ENCODE data around the gene MRS2. TPM values are rescaled to one million over a fixed set of nuclear protein-coding genes. Genes with fewer than 3 reads are reported as not detected.
"Not testable (repeated sequence)": the region's sequence is repeated elsewhere in the genome, so short reads cannot be mapped to it uniquely, and the experiment has no call there.

The MRS2 gene
- total RNA-seq, 2 experiments from 2014 or later, result 28.1 to 29.2 TPM

GRCh38 chr6:24401458-24401857, 1.3 kb upstream of the MRS2 start:
- Mint-ChIP-seq H3K9me3 (no peaks in the 10 kb centered on the region), H3K4me3 (no peak overlapping the region), H3K27ac (no peak overlapping the region), H3K27me3 (peaks cover 40% of the 10 kb centered on the region), H3K4me1 (peaks cover 18% of the 10 kb centered on the region), H3K36me3 (peaks cover 4% of the 10 kb centered on the region)
- no peak for DNase-seq

- Mint-ChIP-seq H3K4me1 (peaks cover 20% of the 10 kb centered on the region), H3K36me3 (peaks cover 4% of the 10 kb centered on the region), H3K27ac (peak overlapping the region; percentile 62), H3K27me3 (peaks cover 23% of the 10 kb centered on the region), H3K9me3 (no peaks in the 10 kb centered on the region), H3K4me3 (peak overlapping the region; percentile 89)
- DNase-seq, result no peak
These were observed 727 bp downstream of the MRS2 start for GRCh38 chr6:24403501-24403824.

DNA sequence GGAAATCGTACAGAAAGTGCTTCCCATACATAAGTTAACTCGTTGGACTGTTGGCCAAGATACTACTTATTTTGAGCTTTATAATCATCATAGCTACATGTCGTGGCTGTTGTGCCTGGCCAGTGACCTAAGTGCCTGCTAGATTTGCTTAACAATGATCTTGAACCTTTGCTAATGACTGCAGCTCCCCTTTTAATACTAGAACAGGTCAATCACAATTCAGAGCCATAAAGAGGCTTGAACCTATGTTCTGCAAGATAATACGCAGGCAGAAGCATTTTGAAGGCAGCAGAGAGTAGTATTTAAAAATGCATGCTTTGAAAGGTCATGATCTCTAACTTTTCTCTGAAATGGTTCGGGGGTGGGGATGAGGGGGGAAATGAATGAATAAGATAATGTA, 2.5 kb downstream of the MRS2 start:
- peaks cover 28% of the 10 kb centered on the region for H3K4me1 Mint-ChIP-seq
- no peak overlapping the region for H3K27ac Mint-ChIP-seq
- H3K9me3 Mint-ChIP-seq, result no peaks in the 10 kb centered on the region
- no peak for DNase-seq
- H3K36me3 Mint-ChIP-seq, result peaks cover 9% of the 10 kb centered on the region
- H3K27me3 Mint-ChIP-seq, result peaks cover 7% of the 10 kb centered on the region
- H3K4me3 Mint-ChIP-seq, result no peak overlapping the region

- Mint-ChIP-seq H3K4me3 (no peak overlapping the region), H3K9me3 (no peaks in the 10 kb centered on the region), H3K27me3 (no peaks in the 10 kb centered on the region), H3K36me3 (peaks cover 21% of the 10 kb centered on the region), H3K27ac (no peak overlapping the region), H3K4me1 (peaks cover 27% of the 10 kb centered on the region)
- DNase-seq, result no peak
These were observed 6.1 kb downstream of the MRS2 start for GRCh38 chr6:24408719-24409410.

DNA sequence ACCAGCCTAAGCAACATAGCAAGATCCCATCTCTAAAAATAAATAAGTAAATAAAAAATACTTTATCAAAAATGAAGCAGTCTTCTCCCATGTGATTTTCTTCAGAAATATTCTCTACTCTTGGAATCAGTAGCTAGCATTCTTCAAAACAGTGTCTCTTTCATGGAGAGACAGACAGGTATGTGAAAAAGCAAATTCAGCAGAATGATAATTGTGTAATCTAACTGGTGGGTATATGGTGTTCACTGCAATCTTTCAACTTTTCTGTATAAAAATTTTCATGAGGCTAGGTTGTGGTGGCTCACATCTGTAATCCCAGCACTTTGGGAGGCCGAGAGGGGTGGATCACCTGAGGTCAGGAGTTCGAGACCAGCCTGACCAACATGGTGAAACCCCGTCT, 7.9 kb downstream of the MRS2 start:
- no peak for DNase-seq
- Mint-ChIP-seq H3K4me1 (peaks cover 13% of the 10 kb centered on the region), H3K27me3 (no peaks in the 10 kb centered on the region), H3K4me3 (no peak overlapping the region), H3K9me3 (no peaks in the 10 kb centered on the region), H3K27ac (no peak overlapping the region), H3K36me3 (peaks cover 20% of the 10 kb centered on the region)

- no peak for DNase-seq
- Mint-ChIP-seq H3K27me3 (no peaks in the 10 kb centered on the region), H3K9me3 (no peaks in the 10 kb centered on the region), H3K4me3 (no peak overlapping the region), H3K4me1 (peaks cover 11% of the 10 kb centered on the region), H3K36me3 (peaks cover 20% of the 10 kb centered on the region), H3K27ac (peak overlapping the region; percentile 13)
These were observed 9.6 kb downstream of the MRS2 start for GRCh38 chr6:24412294-24412693.

- H3K27ac Mint-ChIP-seq, H3K4me3 Mint-ChIP-seq, DNase-seq, H3K4me1 Mint-ChIP-seq, H3K27me3 Mint-ChIP-seq, H3K9me3 Mint-ChIP-seq: not testable (repeated sequence)
- H3K36me3 Mint-ChIP-seq, result peaks cover 19% of the 10 kb centered on the region
These were observed 11.8 kb downstream of the MRS2 start for GRCh38 chr6:24414531-24414930.

- DNase-seq, result no peak
- Mint-ChIP-seq H3K36me3 (peaks cover 14% of the 10 kb centered on the region), H3K4me1 (peaks cover 3% of the 10 kb centered on the region), H3K9me3 (no peaks in the 10 kb centered on the region), H3K27ac (no peak overlapping the region), H3K4me3 (no peak overlapping the region), H3K27me3 (no peaks in the 10 kb centered on the region)
These were observed 13.0 kb downstream of the MRS2 start for GRCh38 chr6:24415753-24416152.

GRCh38 chr6:24419526-24419925, 16.8 kb downstream of the MRS2 start:
- Mint-ChIP-seq H3K36me3 (peaks cover 5% of the 10 kb centered on the region), H3K27me3 (no peaks in the 10 kb centered on the region), H3K9me3 (no peaks in the 10 kb centered on the region), H3K4me1 (no peaks in the 10 kb centered on the region), H3K27ac (no peak overlapping the region), H3K4me3 (no peak overlapping the region)
- no peak for DNase-seq

DNA sequence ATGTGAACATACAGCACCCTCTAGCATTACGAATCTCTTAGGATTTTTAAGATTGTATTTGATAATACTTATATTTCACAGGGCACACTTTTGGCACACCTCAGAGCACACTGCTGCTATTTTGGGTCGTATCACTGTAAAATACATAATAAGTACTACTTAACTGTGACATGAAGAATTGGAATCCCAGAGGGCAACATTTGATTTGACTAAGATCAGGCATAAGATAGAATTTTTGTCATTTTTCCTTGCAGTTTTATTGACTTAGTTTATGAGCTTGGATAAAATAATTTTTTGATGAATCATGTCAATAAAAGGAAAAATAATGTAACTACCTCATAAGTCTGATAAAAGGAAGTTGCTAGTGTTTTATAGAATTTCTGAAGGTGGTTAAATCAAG, 22.4 kb downstream of the MRS2 start:
- no peak for DNase-seq
- Mint-ChIP-seq H3K27me3 (no peaks in the 10 kb centered on the region), H3K27ac (no peak overlapping the region), H3K4me3 (no peak overlapping the region), H3K9me3 (no peaks in the 10 kb centered on the region), H3K36me3 (no peaks in the 10 kb centered on the region), H3K4me1 (no peaks in the 10 kb centered on the region)

DNA sequence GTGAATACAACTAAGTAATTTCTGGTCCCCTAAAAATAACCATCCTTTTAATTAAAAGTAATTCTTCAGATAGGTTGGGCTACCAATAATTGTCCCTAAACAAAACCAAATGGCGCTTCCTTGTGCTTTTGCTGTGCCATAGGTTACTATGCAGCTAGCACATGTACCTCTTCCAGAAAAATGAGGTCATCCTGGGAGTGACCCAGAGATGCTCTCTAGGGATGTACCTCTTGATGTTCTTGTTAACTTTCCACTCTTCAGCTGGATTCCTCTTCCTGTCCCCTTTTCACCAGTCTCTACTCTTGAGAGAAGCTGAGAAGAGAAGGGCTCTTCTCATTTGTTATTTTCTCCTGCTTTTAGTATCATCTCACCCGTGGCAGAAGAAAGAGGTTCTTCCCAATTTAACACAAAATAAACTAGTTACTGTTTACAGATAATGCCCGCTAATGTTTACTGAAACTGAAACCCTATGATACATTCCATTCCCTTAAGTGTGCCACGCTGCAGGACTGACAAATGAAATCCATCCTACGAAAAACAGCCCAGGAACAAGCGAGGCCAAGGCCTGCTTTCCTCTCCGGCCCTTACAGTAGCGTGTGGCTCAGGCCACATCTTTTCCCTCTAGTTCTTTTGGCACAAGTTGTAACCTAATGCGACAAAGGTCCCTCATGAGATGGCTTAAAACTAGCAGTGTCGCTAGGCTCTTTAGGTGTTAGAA, 24.2 kb downstream of the MRS2 start:
- no peaks in the 10 kb centered on the region for H3K27me3 Mint-ChIP-seq
- peaks cover 5% of the 10 kb centered on the region for H3K36me3 Mint-ChIP-seq
- DNase-seq, result no peak
- H3K4me1 Mint-ChIP-seq, result no peaks in the 10 kb centered on the region
- no peaks in the 10 kb centered on the region for H3K9me3 Mint-ChIP-seq
- no peak overlapping the region for H3K27ac Mint-ChIP-seq
- no peak overlapping the region for H3K4me3 Mint-ChIP-seq

DNA sequence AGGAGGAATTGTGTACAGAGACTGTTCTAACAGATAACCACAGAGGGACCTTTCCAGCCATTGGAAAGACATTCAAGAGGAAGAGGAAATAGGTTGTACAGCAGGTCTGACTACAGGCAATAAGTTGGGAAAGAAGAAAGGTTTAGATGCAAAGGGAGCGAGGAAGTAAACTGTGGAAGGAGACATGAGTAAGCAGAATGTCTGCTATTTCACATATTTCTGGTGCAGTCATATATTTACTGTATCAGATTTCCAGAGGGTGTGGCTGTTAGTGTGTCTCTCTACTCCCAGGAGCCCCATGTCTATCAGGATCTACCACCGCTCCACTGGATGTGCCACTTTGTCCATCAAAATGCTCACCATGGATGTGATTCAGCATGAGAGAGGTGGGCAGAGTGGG, 25.9 kb downstream of the MRS2 start:
- Mint-ChIP-seq H3K27ac (no peak overlapping the region), H3K9me3 (no peaks in the 10 kb centered on the region), H3K36me3 (peaks cover 5% of the 10 kb centered on the region), H3K4me1 (no peaks in the 10 kb centered on the region), H3K27me3 (no peaks in the 10 kb centered on the region), H3K4me3 (no peak overlapping the region)
- no peak for DNase-seq

DNA sequence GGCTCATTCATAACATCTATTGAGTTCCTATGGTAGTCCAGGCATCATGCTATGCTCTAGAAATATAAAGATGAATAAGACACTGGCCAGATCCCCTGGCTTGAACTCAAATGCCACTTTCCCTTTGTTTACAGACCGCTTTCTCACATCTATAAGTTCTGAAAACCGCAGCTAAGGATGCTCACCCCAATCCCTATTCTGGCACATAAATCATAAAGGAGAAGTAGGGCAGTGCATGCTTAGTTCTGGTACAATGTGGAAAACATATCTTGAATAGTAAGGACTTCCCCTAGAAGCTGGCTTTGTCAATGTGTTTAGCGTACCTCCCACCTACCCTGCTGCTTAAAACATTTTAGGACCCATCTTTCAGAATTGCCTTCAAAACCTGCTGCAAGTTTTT, 26.4 kb downstream of the MRS2 start:
- Mint-ChIP-seq H3K36me3 (peaks cover 5% of the 10 kb centered on the region), H3K9me3 (no peaks in the 10 kb centered on the region), H3K27ac (no peak overlapping the region), H3K4me1 (no peaks in the 10 kb centered on the region), H3K27me3 (no peaks in the 10 kb centered on the region), H3K4me3 (no peak overlapping the region)
- no peak for DNase-seq

DNA sequence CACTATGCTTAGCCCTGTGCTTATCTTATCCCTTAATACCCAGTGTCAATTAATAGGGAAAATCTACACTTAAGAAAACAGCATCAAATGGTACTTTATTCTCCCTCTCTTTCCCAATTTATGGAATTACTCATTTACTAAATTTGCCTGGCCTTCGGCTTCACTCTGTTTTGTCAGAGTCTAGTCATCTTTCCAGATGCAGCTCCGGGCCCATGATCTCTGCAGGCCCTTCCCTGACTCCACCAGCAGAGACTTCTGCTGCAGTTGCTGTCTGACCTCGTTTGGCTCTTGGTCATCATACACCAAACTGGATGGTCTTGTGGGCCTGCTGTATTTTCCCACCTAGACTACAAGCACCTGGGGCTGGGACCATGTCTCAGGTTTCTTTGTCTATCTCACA, 27.4 kb downstream of the MRS2 start:
- H3K36me3 Mint-ChIP-seq, result peaks cover 5% of the 10 kb centered on the region
- H3K4me1 Mint-ChIP-seq, result no peaks in the 10 kb centered on the region
- no peak for DNase-seq
- no peak overlapping the region for H3K27ac Mint-ChIP-seq
- no peaks in the 10 kb centered on the region for H3K27me3 Mint-ChIP-seq
- H3K4me3 Mint-ChIP-seq, result no peak overlapping the region
- H3K9me3 Mint-ChIP-seq, result no peaks in the 10 kb centered on the region

- H3K27me3 Mint-ChIP-seq, result no peaks in the 10 kb centered on the region
- H3K36me3 Mint-ChIP-seq, result peaks cover 5% of the 10 kb centered on the region
- no peaks in the 10 kb centered on the region for H3K9me3 Mint-ChIP-seq
- DNase-seq, result no peak
- H3K4me1 Mint-ChIP-seq, result no peaks in the 10 kb centered on the region
- H3K27ac Mint-ChIP-seq, result no peak overlapping the region
- H3K4me3 Mint-ChIP-seq, result no peak overlapping the region
These were observed 28.3 kb downstream of the MRS2 start for GRCh38 chr6:24431045-24431451.

DNA sequence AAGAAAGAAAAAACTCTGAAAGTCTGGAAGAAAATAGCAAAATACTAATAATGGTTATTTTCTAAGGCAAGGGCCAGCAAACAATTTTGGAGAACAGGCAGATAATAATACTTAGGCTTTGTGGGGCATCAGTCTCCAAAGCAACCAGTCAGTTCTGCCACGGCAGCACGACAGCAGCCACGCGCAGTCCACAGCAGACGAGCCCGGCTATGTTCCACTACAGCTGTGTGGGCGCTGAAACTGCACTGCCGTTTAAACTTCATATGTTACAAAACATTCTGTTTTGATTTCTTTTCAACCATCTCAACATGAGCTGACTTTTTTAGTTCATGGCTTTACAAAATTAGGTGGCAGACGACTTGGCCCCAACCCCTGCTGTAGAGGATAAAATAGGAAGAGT, 29.9 kb downstream of the MRS2 start:
- H3K36me3 Mint-ChIP-seq, result peaks cover 5% of the 10 kb centered on the region
- no peaks in the 10 kb centered on the region for H3K4me1 Mint-ChIP-seq
- no peak overlapping the region for H3K27ac Mint-ChIP-seq
- H3K4me3 Mint-ChIP-seq, result no peak overlapping the region
- DNase-seq, result no peak
- no peaks in the 10 kb centered on the region for H3K9me3 Mint-ChIP-seq
- H3K27me3 Mint-ChIP-seq, result no peaks in the 10 kb centered on the region
